Smooth muscle cell (in vitro differentiated cells): ENCODE measurements around the gene CPNE8. TPM values are rescaled to one million over a fixed set of nuclear protein-coding genes. Genes with fewer than 3 reads are reported as not detected.
A peak's percentile ranks its signal among the peaks of the same experiment; 100 is the strongest.

Experiments used
- DNase-seq: peaks from one replicate; lab custom pipeline; 2025; ENCODE audit not compliant: unreplicated experiment; lab: John Stamatoyannopoulos, UW
- H2AFZ ChIP-seq: fragments of 200-600 bp; sonication (generic); 2 replicates; pipeline ENCODE4 v1.6.0; 2016; ENCODE audit warnings: antibody characterized with exemption, low read depth, mild to moderate bottlenecking
- H3F3A ChIP-seq: fragments of 200-600 bp; sonication (generic); 2 replicates; pipeline ENCODE4 v1.6.0; 2017; ENCODE audit warnings: antibody characterized with exemption, low read depth
- H3K27ac ChIP-seq: fragments of 200-600 bp; sonication (generic); 2 replicates; pipeline ENCODE4 v1.5.1; 2016; ENCODE audit warnings: low read depth, mild to moderate bottlenecking
- H3K27me3 ChIP-seq: fragments of 200-600 bp; sonication (generic); 2 replicates; pipeline ENCODE4 v1.6.1; 2016; ENCODE audit warnings: low read depth, mild to moderate bottlenecking
- H3K36me3 ChIP-seq: fragments of 200-600 bp; sonication (generic); 2 replicates; pipeline ENCODE4 v1.5.1; 2016; ENCODE audit warnings: low read depth
- H3K4me1 ChIP-seq: fragments of 200-600 bp; sonication (generic); 2 replicates; pipeline ENCODE4 v1.5.1; 2016; ENCODE audit warnings: low read depth
- H3K4me2 ChIP-seq: fragments of 200-600 bp; sonication (generic); 2 replicates; pipeline ENCODE4 v1.6.0; 2016; ENCODE audit warnings: mild to moderate bottlenecking
- H3K4me3 ChIP-seq: fragments of 200-600 bp; sonication (generic); 2 replicates; pipeline ENCODE4 v1.5.1; 2016; ENCODE audit warnings: mild to moderate bottlenecking
- H3K79me2 ChIP-seq: fragments of 200-600 bp; sonication (generic); 2 replicates; pipeline ENCODE4 v1.6.0; 2016; ENCODE audit warnings: low read depth, mild to moderate bottlenecking
- H3K9ac ChIP-seq: fragments of 200-600 bp; sonication (generic); 2 replicates; pipeline ENCODE4 v1.6.0; 2016; ENCODE audit warnings: low read depth
- H3K9me3 ChIP-seq: fragments of 200-600 bp; sonication (generic); replicated peaks from 2 replicates; pipeline ENCODE4 v1.5.1; 2016; ENCODE audit warnings: low read depth
- H4K20me1 ChIP-seq: fragments of 200-600 bp; sonication (generic); 2 replicates; pipeline ENCODE4 v1.6.0; 2016; ENCODE audit warnings: low read depth
- WGBS: methylation state at CpG from one replicate; pipeline ENCODE4 v1.1.7; 2016; ENCODE audit warnings: low lambda C conversion rate; 5-methylcytosine and 5-hydroxymethylcytosine counted together
- polyA plus RNA-seq: library from polyadenylated mRNA; unstranded; fragments of >200 nt; fragmentation: Nextera tagmentation; extraction: Ambion mirVana; gene quantifications from 2 replicates; pipeline ENCODE4 v1.2.1, GENCODE V29; 2016
- total RNA-seq: library from RNA; depleted of rRNA; stranded (reverse); fragments of >200 nt; gene quantifications from 2 replicates; pipeline ENCODE4 v1.2.3, GENCODE V29; 2014
- TF ChIP-seq, protein P1 (sequence below): fragments of 200-600 bp; sonication (generic); IDR thresholded peaks from 2 replicates; pipeline ENCODE4 v1.5.1; 2017; ENCODE audit warnings: borderline replicate concordance, mild to moderate bottlenecking, antibody characterized with exemption; ENCODE audit not compliant: insufficient read depth, poor library complexity, severe bottlenecking

The CPNE8 gene
- total and polyA plus RNA-seq, 2 experiments from 2014 or later, result 6.3 to 19.4 TPM

GRCh38 chr12:38887770-38888169, 17.6 kb downstream of the CPNE8 start:
- no peaks in the 10 kb centered on the region for H3K36me3 ChIP-seq
- 15% methylated on average over 1 of the region's 1 CpG for WGBS
- H4K20me1 ChIP-seq, result peaks cover 19% of the 10 kb centered on the region
- no peaks in the 10 kb centered on the region for H3K27me3 ChIP-seq
- H2AFZ ChIP-seq, result no peak overlapping the region
- TF ChIP-seq, protein P1, sequence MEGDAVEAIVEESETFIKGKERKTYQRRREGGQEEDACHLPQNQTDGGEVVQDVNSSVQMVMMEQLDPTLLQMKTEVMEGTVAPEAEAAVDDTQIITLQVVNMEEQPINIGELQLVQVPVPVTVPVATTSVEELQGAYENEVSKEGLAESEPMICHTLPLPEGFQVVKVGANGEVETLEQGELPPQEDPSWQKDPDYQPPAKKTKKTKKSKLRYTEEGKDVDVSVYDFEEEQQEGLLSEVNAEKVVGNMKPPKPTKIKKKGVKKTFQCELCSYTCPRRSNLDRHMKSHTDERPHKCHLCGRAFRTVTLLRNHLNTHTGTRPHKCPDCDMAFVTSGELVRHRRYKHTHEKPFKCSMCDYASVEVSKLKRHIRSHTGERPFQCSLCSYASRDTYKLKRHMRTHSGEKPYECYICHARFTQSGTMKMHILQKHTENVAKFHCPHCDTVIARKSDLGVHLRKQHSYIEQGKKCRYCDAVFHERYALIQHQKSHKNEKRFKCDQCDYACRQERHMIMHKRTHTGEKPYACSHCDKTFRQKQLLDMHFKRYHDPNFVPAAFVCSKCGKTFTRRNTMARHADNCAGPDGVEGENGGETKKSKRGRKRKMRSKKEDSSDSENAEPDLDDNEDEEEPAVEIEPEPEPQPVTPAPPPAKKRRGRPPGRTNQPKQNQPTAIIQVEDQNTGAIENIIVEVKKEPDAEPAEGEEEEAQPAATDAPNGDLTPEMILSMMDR, result no peak
- no peak overlapping the region for H3K4me2 ChIP-seq
- H3F3A ChIP-seq, result peaks cover 17% of the 10 kb centered on the region
- DNase-seq, result no peak
- peaks cover 5% of the 10 kb centered on the region for H3K4me1 ChIP-seq
- H3K4me3 ChIP-seq, result no peak overlapping the region
- peaks cover 93% of the 10 kb centered on the region for H3K79me2 ChIP-seq
- no peak overlapping the region for H3K9ac ChIP-seq
- no peaks in the 10 kb centered on the region for H3K9me3 ChIP-seq
- H3K27ac ChIP-seq, result no peak overlapping the region

GRCh38 chr12:38886931-38887330, 18.5 kb downstream of the CPNE8 start:
- Histone ChIP-seq H3K27me3 (no peaks in the 10 kb centered on the region), H3K36me3 (no peaks in the 10 kb centered on the region), H3K9ac (no peak overlapping the region), H3K27ac (no peak overlapping the region), H3K4me2 (peak overlapping the region; percentile 20), H3K4me1 (peaks cover 5% of the 10 kb centered on the region), H3K9me3 (no peaks in the 10 kb centered on the region), H3F3A (peaks cover 16% of the 10 kb centered on the region), H2AFZ (no peak overlapping the region), H3K4me3 (no peak overlapping the region), H3K79me2 (peaks cover 96% of the 10 kb centered on the region), H4K20me1 (peaks cover 12% of the 10 kb centered on the region)
- TF ChIP-seq, protein P1, result no peak
- WGBS, result 100% methylated on average over 1 of the region's 1 CpG
- no peak for DNase-seq

DNA sequence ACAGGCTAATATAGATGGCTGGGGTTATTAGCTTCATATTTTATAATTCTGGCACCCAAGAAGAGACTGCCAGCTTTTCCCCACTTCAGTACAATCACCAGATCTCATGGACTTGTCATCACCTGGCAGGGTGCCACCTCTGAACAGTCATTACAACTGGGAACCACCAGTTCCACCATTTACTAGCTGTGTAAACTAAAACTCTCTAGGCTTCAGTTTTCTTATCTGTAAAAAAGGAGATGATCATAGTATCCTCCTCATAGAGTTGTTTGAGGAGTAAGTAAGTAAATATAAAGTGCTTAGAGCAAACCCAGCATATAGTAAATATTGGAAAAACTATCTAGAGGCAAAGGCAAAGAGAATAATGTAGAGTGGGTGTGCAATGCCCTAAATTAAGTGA, 19.3 kb downstream of the CPNE8 start:
- no peaks in the 10 kb centered on the region for H3K27me3 ChIP-seq
- H3F3A ChIP-seq, result peaks cover 10% of the 10 kb centered on the region
- peaks cover 5% of the 10 kb centered on the region for H3K4me1 ChIP-seq
- no peak overlapping the region for H3K9ac ChIP-seq
- H3K4me2 ChIP-seq, result peak overlapping the region; percentile 20
- H4K20me1 ChIP-seq, result peaks cover 8% of the 10 kb centered on the region
- peaks cover 97% of the 10 kb centered on the region for H3K79me2 ChIP-seq
- H3K27ac ChIP-seq, result no peak overlapping the region
- no peaks in the 10 kb centered on the region for H3K36me3 ChIP-seq
- no peak for DNase-seq
- TF ChIP-seq, protein P1, result no peak
- no peak overlapping the region for H2AFZ ChIP-seq
- no peak overlapping the region for H3K4me3 ChIP-seq
- H3K9me3 ChIP-seq, result no peaks in the 10 kb centered on the region

GRCh38 chr12:38884666-38885065, 20.7 kb downstream of the CPNE8 start:
- TF ChIP-seq, protein P1, result no peak
- Histone ChIP-seq H3K4me3 (no peak overlapping the region), H3K27ac (no peak overlapping the region), H3K36me3 (no peaks in the 10 kb centered on the region), H3K9ac (no peak overlapping the region), H3K27me3 (no peaks in the 10 kb centered on the region), H4K20me1 (peaks cover 8% of the 10 kb centered on the region), H3K4me1 (peaks cover 5% of the 10 kb centered on the region), H3K4me2 (no peak overlapping the region), H3K79me2 (peaks cover 97% of the 10 kb centered on the region), H3K9me3 (no peaks in the 10 kb centered on the region), H2AFZ (no peak overlapping the region), H3F3A (peaks cover 10% of the 10 kb centered on the region)
- WGBS, result 85% methylated on average over 3 of the region's 3 CpGs
- no peak for DNase-seq
